CD14-positive monocyte (primary cell): ENCODE data around the gene LHX4. TPM values are rescaled to one million over a fixed set of nuclear protein-coding genes. Genes with fewer than 3 reads are reported as not detected.
A peak's percentile ranks its signal among the peaks of the same experiment; 100 is the strongest.

Source experiments
- DNase-seq, 3 donors: peaks; one replicate each; pipeline ENCODE4 v3.0.0-alpha.2; 2011 to 2022
- H2AFZ ChIP-seq: 2 replicates; pipeline ENCODE4 v1.6.0; 2012; ENCODE audit warnings: mild to moderate bottlenecking, low read depth, low read length, inconsistent platforms; ENCODE audit not compliant: insufficient read depth, poor library complexity, severe bottlenecking
- H3K27ac ChIP-seq, 2 donors: 1 replicate in 1 of 2; 2 replicates in 1 of 2; pipeline ENCODE4 v1.5.1; 2012 to 2013; ENCODE audit warnings: low read length in 2 of 2, control low read depth in 1 of 2, inconsistent platforms in 1 of 2, low read depth in 1 of 2, mild to moderate bottlenecking in 1 of 2
- H3K27me3 ChIP-seq, 2 donors: one replicate each; pipeline versions ENCODE4 v1.6.0 to v1.6.1; 2011 to 2013; ENCODE audit warnings: low read length in 2 of 2; ENCODE audit not compliant: control insufficient read depth in 2 of 2, insufficient read depth in 2 of 2
- H3K36me3 ChIP-seq, 2 donors: replicated peaks in 1 of 2; 1 replicate in 1 of 2; 2 replicates in 1 of 2; pipeline versions ENCODE4 v1.5.1 to v1.6.1; 2012 to 2013; ENCODE audit warnings: low read length in 2 of 2, control low read depth in 1 of 2, inconsistent platforms in 1 of 2, mild to moderate bottlenecking in 1 of 2; ENCODE audit not compliant: insufficient read depth in 2 of 2, control insufficient read depth in 1 of 2
- H3K4me1 ChIP-seq, 2 donors: 1 replicate in 1 of 2; 2 replicates in 1 of 2; pipeline versions ENCODE4 v1.5.1 to v1.6.1; 2012 to 2013; ENCODE audit warnings: low read length in 2 of 2, control low read depth in 1 of 2, inconsistent platforms in 1 of 2, mild to moderate bottlenecking in 1 of 2, moderate library complexity in 1 of 2; ENCODE audit not compliant: insufficient read depth in 2 of 2, control insufficient read depth in 1 of 2
- H3K4me2 ChIP-seq: replicated peaks from 2 replicates; pipeline ENCODE3; 2012; ENCODE audit warnings: low read length, moderate library complexity, mild to moderate bottlenecking; ENCODE audit not compliant: poor library complexity, severe bottlenecking; ENCODE audit errors: extremely low read depth
- H3K4me3 ChIP-seq, 3 experiments: fragments of 200-600 bp in 1 of 3; sonication (generic) in 1 of 3; replicated peaks in 1 of 3; 1 replicate in 2 of 3; 2 replicates in 1 of 3; pipeline ENCODE4 v1.5.1; 2011 to 2013; ENCODE audit warnings: low read length in 3 of 3, mild to moderate bottlenecking in 3 of 3, control low read depth in 2 of 3, low read depth in 2 of 3, inconsistent platforms in 1 of 3, moderate library complexity in 1 of 3
- H3K79me2 ChIP-seq: 2 replicates; pipeline ENCODE4 v1.6.0; 2012; ENCODE audit warnings: mild to moderate bottlenecking, control low read depth, inconsistent platforms, low read length, moderate library complexity; ENCODE audit not compliant: insufficient read depth
- H3K9ac ChIP-seq: 2 replicates; pipeline ENCODE4 v1.6.0; 2017; ENCODE audit warnings: low read length, mild to moderate bottlenecking; ENCODE audit not compliant: insufficient read depth, poor library complexity, severe bottlenecking
- H3K9me3 ChIP-seq, 2 donors: replicated peaks in 1 of 2; 1 replicate in 1 of 2; 2 replicates in 1 of 2; pipeline versions ENCODE4 v1.5.1 to v1.6.1; 2012 to 2013; ENCODE audit warnings: low read length in 2 of 2, control low read depth in 1 of 2; ENCODE audit not compliant: control insufficient read depth in 1 of 2, insufficient read depth in 1 of 2
- H4K20me1 ChIP-seq: 2 replicates; pipeline ENCODE4 v1.6.0; 2012; ENCODE audit warnings: mild to moderate bottlenecking, low read length, control low read depth, moderate library complexity; ENCODE audit not compliant: insufficient read depth
- H3K27ac Mint-ChIP-seq, 7 donors: one replicate each; pipeline ENCODE4 v1.8.0; 2020; ENCODE audit warnings: mild to moderate bottlenecking in 7 of 7, mixed read lengths in 7 of 7, moderate library complexity in 6 of 7, inconsistent platforms in 2 of 7
- H3K27me3 Mint-ChIP-seq, 3 donors: one replicate each; pipeline ENCODE4 v1.8.0; 2021 to 2022; ENCODE audit warnings: low read depth in 3 of 3, mild to moderate bottlenecking in 3 of 3, mixed read lengths in 3 of 3, moderate library complexity in 3 of 3, inconsistent platforms in 1 of 3
- H3K36me3 Mint-ChIP-seq, 2 donors: one replicate each; pipeline ENCODE4 v1.8.0; 2020; ENCODE audit warnings: mixed read lengths in 2 of 2, inconsistent platforms in 1 of 2, mild to moderate bottlenecking in 1 of 2
- H3K4me1 Mint-ChIP-seq: one replicate; pipeline ENCODE4 v1.8.0; 2020; ENCODE audit warnings: mild to moderate bottlenecking, mixed read lengths
- H3K4me3 Mint-ChIP-seq, 2 donors: one replicate each; pipeline ENCODE4 v1.8.0; 2020; ENCODE audit warnings: mild to moderate bottlenecking in 2 of 2, mixed read lengths in 2 of 2, moderate library complexity in 1 of 2
- H3K9me3 Mint-ChIP-seq, 7 donors: one replicate each; pipeline ENCODE4 v1.8.0; 2020 to 2022; ENCODE audit warnings: mixed read lengths in 7 of 7, mild to moderate bottlenecking in 6 of 7, moderate library complexity in 6 of 7, inconsistent platforms in 2 of 7
- WGBS: methylation state at CpG from one replicate; pipeline ENCODE4 v1.1.5; 2013; ENCODE audit warnings: missing lambda C conversion rate; ENCODE audit not compliant: insufficient coverage; 5-methylcytosine and 5-hydroxymethylcytosine counted together
- intact Hi-C, 2 donors: fragments of 100-400 bp; cut with micrococcal nuclease; formaldehyde crosslinking; loops; one replicate each; pipeline versions ENCODE4 v1.15.0 to v1.15.1; 2023
- polyA plus RNA-seq, 3 donors: library from polyadenylated mRNA; depleted of rRNA in 1 of 3; unstranded in 2 of 3; stranded (reverse) in 1 of 3; fragments of 300-500 nt in 2 of 3; fragments of >200 nt in 1 of 3; fragmentation: Illumina TruSeq in 2 of 3; gene quantifications; 1 replicate in 2 of 3; 2 replicates in 1 of 3; pipeline ENCODE4 v1.2.3, GENCODE V29; 2012 to 2021
- TF ChIP-seq, protein P1 (sequence below): fragments of 200-600 bp; IDR thresholded peaks from one replicate; pipeline ENCODE4 v1.8.0; 2022; ENCODE audit warnings: antibody characterized with exemption, mild to moderate bottlenecking

LHX4 gene
- polyA plus RNA-seq, 3 donors = not detected

GRCh38 chr1:180239145-180240096 is 9.4 kb downstream of the LHX4 start:
- Mint-ChIP-seq H3K27ac (peak overlapping the region in 1 of 7 donors; percentile 11), H3K27me3 (peaks cover 89 to 93% (median 91%) of the 10 kb centered on the region in 3 donors), H3K4me1 (peaks cover 22% of the 10 kb centered on the region), H3K36me3 (peaks cover 1 to 6% of the 10 kb centered on the region in 2 donors), H3K9me3 (peaks cover 0 to 17% (median 6%) of the 10 kb centered on the region in 7 donors), H3K4me3 (peak overlapping the region in 1 of 2 donors; percentile 81)
- H3K27ac ChIP-seq = no peak overlapping the region
- peaks cover 84 to 89% of the 10 kb centered on the region in 2 donors for H3K27me3 ChIP-seq
- H3K9ac ChIP-seq = no peak overlapping the region
- H3K79me2 ChIP-seq = no peaks in the 10 kb centered on the region
- H4K20me1 ChIP-seq = no peaks in the 10 kb centered on the region
- H3K4me2 ChIP-seq = no peak overlapping the region
- H3K4me1 ChIP-seq = peaks cover 13 to 15% of the 10 kb centered on the region in 2 donors
- no peak overlapping the region for H2AFZ ChIP-seq
- intact Hi-C loops = no loop called here
- TF ChIP-seq, protein P1, sequence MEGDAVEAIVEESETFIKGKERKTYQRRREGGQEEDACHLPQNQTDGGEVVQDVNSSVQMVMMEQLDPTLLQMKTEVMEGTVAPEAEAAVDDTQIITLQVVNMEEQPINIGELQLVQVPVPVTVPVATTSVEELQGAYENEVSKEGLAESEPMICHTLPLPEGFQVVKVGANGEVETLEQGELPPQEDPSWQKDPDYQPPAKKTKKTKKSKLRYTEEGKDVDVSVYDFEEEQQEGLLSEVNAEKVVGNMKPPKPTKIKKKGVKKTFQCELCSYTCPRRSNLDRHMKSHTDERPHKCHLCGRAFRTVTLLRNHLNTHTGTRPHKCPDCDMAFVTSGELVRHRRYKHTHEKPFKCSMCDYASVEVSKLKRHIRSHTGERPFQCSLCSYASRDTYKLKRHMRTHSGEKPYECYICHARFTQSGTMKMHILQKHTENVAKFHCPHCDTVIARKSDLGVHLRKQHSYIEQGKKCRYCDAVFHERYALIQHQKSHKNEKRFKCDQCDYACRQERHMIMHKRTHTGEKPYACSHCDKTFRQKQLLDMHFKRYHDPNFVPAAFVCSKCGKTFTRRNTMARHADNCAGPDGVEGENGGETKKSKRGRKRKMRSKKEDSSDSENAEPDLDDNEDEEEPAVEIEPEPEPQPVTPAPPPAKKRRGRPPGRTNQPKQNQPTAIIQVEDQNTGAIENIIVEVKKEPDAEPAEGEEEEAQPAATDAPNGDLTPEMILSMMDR = no peak
- H3K9me3 ChIP-seq = peaks cover 0 to 31% of the 10 kb centered on the region in 2 donors
- WGBS = 10% methylated on average over 7 of the region's 10 CpGs
- no peak overlapping the region for H3K4me3 ChIP-seq
- no peaks in the 10 kb centered on the region for H3K36me3 ChIP-seq
- no peak for DNase-seq

GRCh38 chr1:180241716-180242544 is 11.9 kb downstream of the LHX4 start:
- H3K27me3 Mint-ChIP-seq = peaks cover 68 to 69% (median 69%) of the 10 kb centered on the region in 3 donors
- H3K27me3 ChIP-seq = peaks cover 59 to 64% of the 10 kb centered on the region in 2 donors

More at GRCh38 chr1:180241716-180242544, 11.9 kb downstream of the LHX4 start:
- no peak for DNase-seq
- Histone ChIP-seq H3K36me3 (no peaks in the 10 kb centered on the region), H2AFZ (no peak overlapping the region), H3K27ac (no peak overlapping the region), H3K4me2 (no peak overlapping the region), H3K79me2 (no peaks in the 10 kb centered on the region), H3K4me3 (no peak overlapping the region), H3K9me3 (peaks cover 0 to 21% of the 10 kb centered on the region in 2 donors), H3K9ac (no peak overlapping the region), H3K4me1 (peaks cover 2 to 3% of the 10 kb centered on the region in 2 donors), H4K20me1 (no peaks in the 10 kb centered on the region)
- Mint-ChIP-seq H3K9me3 (peaks cover 0 to 8% (median 2%) of the 10 kb centered on the region in 7 donors), H3K36me3 (no peaks in the 10 kb centered on the region), H3K4me3 (peak overlapping the region in 1 of 2 donors; percentile 64), H3K4me1 (peaks cover 5% of the 10 kb centered on the region), H3K27ac (peak overlapping the region in 1 of 7 donors; percentile 53)
- TF ChIP-seq, protein P1 = no peak
- intact Hi-C loops = no loop called here
- WGBS = 93% methylated on average over 5 of the region's 8 CpGs
